ENCODE results near the gene DLGAP5. TPM values are rescaled to one million over a fixed set of nuclear protein-coding genes. Genes with fewer than 3 reads are reported as not detected.

DLGAP5 gene
- 2.8 and 10.2 TPM in 2 replicates for total RNA-seq

GRCh38 chr14:55191203-55192053, at the start of gene DLGAP5:
TSS of gene DLGAP5 (minus strand) at chr14:55191585. CDS start at chr14:55189179, 2,406 bp downstream.

GRCh38 chr14:55129086-55129427, 62.3 kb downstream of the DLGAP5 start, which contains the start of gene LGALS3:
TSS of gene LGALS3 (plus strand) at chr14:55129252. CDS start at chr14:55137374, 8,122 bp downstream.

Other genes with a start within 250 kb of the DLGAP5 start
- gene WDHD1, start 164.5 kb downstream of the DLGAP5 start, total RNA-seq: 7.8 and 10.5 TPM in 2 replicates
- gene SOCS4, start 164.3 kb downstream of the DLGAP5 start, total RNA-seq: 14.1 and 16.4 TPM in 2 replicates
- gene MAPK1IP1L, start 139.9 kb downstream of the DLGAP5 start, total RNA-seq: 21.2 and 26.2 TPM in 2 replicates
- gene LGALS3, start 62.3 kb downstream of the DLGAP5 start, total RNA-seq: 89.3 and 142 TPM in 2 replicates
- 20.6 and 26.7 TPM in 2 replicates for gene FBXO34, start 79.8 kb upstream of the DLGAP5 start, total RNA-seq
- gene ATG14, start 220.2 kb upstream of the DLGAP5 start, total RNA-seq: 15.6 and 17.5 TPM in 2 replicates
- gene TBPL2, start 249.0 kb upstream of the DLGAP5 start, total RNA-seq: not detected in 2 replicates